UCSD-AML1 (cell line): ENCODE data around the gene GNG7.
"Not testable (repeated sequence)": the region's sequence is repeated elsewhere in the genome, so short reads cannot be mapped to it uniquely, and the experiment has no call there.

Source experiments
- DNase-seq: peaks from one replicate; lab custom pipeline; 2025; ENCODE audit not compliant: unreplicated experiment; lab: John Stamatoyannopoulos, UW

GNG7 gene

GRCh38 chr19:2678044-2678671 lies 24.3 kb downstream of the GNG7 start:
- DNase-seq: no peak

- no peak for DNase-seq
Observed at GRCh38 chr19:2676823-2677222, 25.7 kb downstream of the GNG7 start.

GRCh38 chr19:2675892-2676291 lies 26.6 kb downstream of the GNG7 start:
- DNase-seq: no peak

GRCh38 chr19:2670217-2670616 lies 32.3 kb downstream of the GNG7 start:
- no peak for DNase-seq

- no peak for DNase-seq
Observed at GRCh38 chr19:2668175-2668763, 34.2 kb downstream of the GNG7 start.

- not testable (repeated sequence) for DNase-seq
Observed at GRCh38 chr19:2667349-2667748, 35.1 kb downstream of the GNG7 start.

GRCh38 chr19:2666344-2666994 lies 36.0 kb downstream of the GNG7 start:
- no peak for DNase-seq

- no peak for DNase-seq
Observed at GRCh38 chr19:2665103-2665502, 37.4 kb downstream of the GNG7 start.

- peak; percentile 36 for DNase-seq
Observed at GRCh38 chr19:2663920-2664571, 38.4 kb downstream of the GNG7 start.

GRCh38 chr19:2661615-2662014 lies 40.9 kb downstream of the GNG7 start:
- DNase-seq: peak; percentile 19

- no peak for DNase-seq
Observed at GRCh38 chr19:2659856-2660432, 42.5 kb downstream of the GNG7 start.

GRCh38 chr19:2656533-2656932 lies 46.0 kb downstream of the GNG7 start:
- DNase-seq: no peak

GRCh38 chr19:2653710-2654707 lies 48.5 kb downstream of the GNG7 start:
- DNase-seq: no peak

GRCh38 chr19:2653218-2653617 lies 49.3 kb downstream of the GNG7 start:
- no peak for DNase-seq

- no peak for DNase-seq
Observed at GRCh38 chr19:2652504-2653099, 49.9 kb downstream of the GNG7 start.

- DNase-seq: not testable (repeated sequence)
Observed at GRCh38 chr19:2651002-2651733, 51.3 kb downstream of the GNG7 start.

GRCh38 chr19:2650515-2650914 lies 52.0 kb downstream of the GNG7 start:
- no peak for DNase-seq

- DNase-seq: peak; percentile 83
Observed at GRCh38 chr19:2648528-2648937, 54.0 kb downstream of the GNG7 start.

- no peak for DNase-seq
Observed at GRCh38 chr19:2648099-2648498, 54.4 kb downstream of the GNG7 start.
